HepG2 (cell line): ENCODE data around the gene ABRACL.

Experiments
- BHLHE40 ChIP-seq: IDR thresholded peaks from 2 replicates; pipeline ENCODE4 v1.6.1; 2011; ENCODE audit warnings: low read length, improper control_type of control experiment
- NR2F6 ChIP-seq, 2 experiments: IDR thresholded peaks; 2 replicates each; pipeline ENCODE4 v1.6.1; 2016; ENCODE audit warnings: antibody characterized with exemption in 1 of 2, mild to moderate bottlenecking in 1 of 2
- REPIN1 ChIP-seq: sonication (generic); formaldehyde crosslinking; IDR thresholded peaks from 2 replicates; pipeline ENCODE4 v1.8.0; 2022; ENCODE audit warnings: missing genetic modification reagents, low read depth, mild to moderate bottlenecking, borderline replicate concordance
- SALL1 ChIP-seq: sonication (generic); formaldehyde crosslinking; IDR thresholded peaks from 2 replicates; pipeline ENCODE4 v1.8.0; 2022; ENCODE audit warnings: mild to moderate bottlenecking, missing genetic modification reagents
- STAG1 ChIP-seq: sonication (generic); formaldehyde crosslinking; IDR thresholded peaks from 2 replicates; pipeline ENCODE4 v1.4.0; 2020; ENCODE audit warnings: missing genetic modification reagents
- TCF12 ChIP-seq, 2 experiments: fragments of 450-650 bp in 1 of 2; sonication (generic) in 1 of 2; formaldehyde crosslinking in 1 of 2; IDR thresholded peaks; 2 replicates each; pipeline versions ENCODE4 v1.6.1 to v1.8.0; 2017 to 2022; ENCODE audit warnings: antibody characterized with exemption in 1 of 2, mild to moderate bottlenecking in 1 of 2, missing genetic modification reagents in 1 of 2, moderate library complexity in 1 of 2
- ZC3H13 ChIP-seq: sonication (generic); formaldehyde crosslinking; IDR thresholded peaks from 2 replicates; pipeline ENCODE4 v1.8.1; 2023; ENCODE audit warnings: mild to moderate bottlenecking, missing genetic modification reagents, moderate library complexity
- ZNF292 ChIP-seq: sonication (generic); formaldehyde crosslinking; IDR thresholded peaks from 2 replicates; pipeline ENCODE4 v1.8.1; 2022; ENCODE audit warnings: mild to moderate bottlenecking, low read depth, missing genetic modification reagents, borderline replicate concordance
- TF ChIP-seq, protein P1 (sequence below): sonication (generic); formaldehyde crosslinking; IDR thresholded peaks from 2 replicates; pipeline ENCODE4 v1.8.1; 2023; ENCODE audit warnings: mild to moderate bottlenecking, missing genetic modification reagents

GRCh38 chr6:139053382-139053781 is 24.8 kb downstream of the ABRACL start:
- no peak for TF ChIP-seq BHLHE40
- TF ChIP-seq ZC3H13 (CRISPR knock-in tag), result no peak
- no peak for TF ChIP-seq SALL1 (CRISPR knock-in tag)
- no peak for TF ChIP-seq NR2F6 (IDR thresholded peaks at IDR 0.05)
- no peak for TF ChIP-seq NR2F6 (CRISPR knock-in tag; IDR thresholded peaks at IDR 0.05)
- TF ChIP-seq TCF12 (IDR thresholded peaks at IDR 0.05), result no peak
- TF ChIP-seq TCF12 (CRISPR knock-in tag; IDR thresholded peaks at IDR 0.05), result no peak
- TF ChIP-seq, protein P1, sequence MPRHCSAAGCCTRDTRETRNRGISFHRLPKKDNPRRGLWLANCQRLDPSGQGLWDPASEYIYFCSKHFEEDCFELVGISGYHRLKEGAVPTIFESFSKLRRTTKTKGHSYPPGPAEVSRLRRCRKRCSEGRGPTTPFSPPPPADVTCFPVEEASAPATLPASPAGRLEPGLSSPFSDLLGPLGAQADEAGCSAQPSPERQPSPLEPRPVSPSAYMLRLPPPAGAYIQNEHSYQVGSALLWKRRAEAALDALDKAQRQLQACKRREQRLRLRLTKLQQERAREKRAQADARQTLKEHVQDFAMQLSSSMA (CRISPR knock-in tag), result no peak
- TF ChIP-seq STAG1 (CRISPR knock-in tag), result no peak
- no peak for TF ChIP-seq REPIN1 (CRISPR knock-in tag)
- TF ChIP-seq ZNF292 (CRISPR knock-in tag), result no peak
